Gastroesophageal sphincter (tissue), 3 donors: ENCODE data around the gene KRTAP20-2.

Source experiments
- CTCF ChIP-seq, 4 experiments: fragments of 200-600 bp in 2 of 4; fragments of 450-650 bp in 2 of 4; sonication (generic) in 1 of 4; IDR thresholded peaks; one replicate each; pipeline ENCODE4 v1.5.1; 2017 to 2019; ENCODE audit warnings: antibody characterized with exemption in 4 of 4, mild to moderate bottlenecking in 2 of 4, moderate library complexity in 2 of 4
- EP300 ChIP-seq: sonication (generic); formaldehyde crosslinking; IDR thresholded peaks from one replicate; pipeline ENCODE4 v1.6.1; 2017; ENCODE audit warnings: antibody characterized with exemption, mild to moderate bottlenecking
- POLR2A ChIP-seq, 2 donors: fragments of 450-650 bp; IDR thresholded peaks; one replicate each; pipeline ENCODE4 v1.6.1; 2017; ENCODE audit warnings: antibody characterized with exemption in 2 of 2, mild to moderate bottlenecking in 2 of 2, moderate library complexity in 1 of 2
- POLR2AphosphoS5 ChIP-seq: sonication (generic); formaldehyde crosslinking; IDR thresholded peaks from one replicate; pipeline ENCODE4 v1.6.1; 2017; ENCODE audit warnings: antibody characterized with exemption

- TF ChIP-seq POLR2AphosphoS5 (no peak), CTCF (IDR thresholded peaks at IDR 0.05) (no peak), POLR2A (IDR thresholded peaks at IDR 0.05) (no peak), EP300 (no peak)
Observed at GRCh38 chr21:30642564-30642963, 7.6 kb downstream of the KRTAP20-2 start, which contains the start of gene KRTAP20-3.
